ENCODE measurements around the gene CFAP107.

The CFAP107 gene

DNA sequence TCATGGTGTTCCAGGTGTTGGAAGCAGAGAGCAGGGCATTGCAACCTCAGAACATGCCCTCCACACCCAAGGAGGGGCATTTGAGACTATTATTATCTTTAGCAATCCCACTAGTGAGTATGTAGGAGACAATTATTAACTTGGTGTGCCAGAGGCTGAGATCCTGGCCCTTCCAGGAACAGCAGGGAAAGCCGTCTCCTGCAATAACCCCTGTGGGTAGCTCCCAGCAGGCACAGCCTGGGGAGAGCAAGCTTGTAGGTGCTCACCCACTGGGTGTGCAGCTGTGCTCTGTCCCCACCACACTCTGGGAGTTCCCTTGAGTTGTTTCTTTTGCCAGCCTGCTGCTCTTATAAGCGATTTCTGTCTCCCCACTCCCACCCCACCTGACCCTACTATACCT is 10.3 kb downstream of the CFAP107 start:
- in situ Hi-C loops (cut with MboI; ENCODE audit: low sequenced_read_pairs, unreplicated experiment): no loop called here
- no peak for TF ChIP-seq CTCF (IDR thresholded peaks at IDR 0.05; ENCODE audit: borderline replicate concordance, control extremely low read depth, extremely low read depth, insufficient read depth, missing control alignments)
- DNase-seq (ENCODE audit: low spot score): no peak

DNA sequence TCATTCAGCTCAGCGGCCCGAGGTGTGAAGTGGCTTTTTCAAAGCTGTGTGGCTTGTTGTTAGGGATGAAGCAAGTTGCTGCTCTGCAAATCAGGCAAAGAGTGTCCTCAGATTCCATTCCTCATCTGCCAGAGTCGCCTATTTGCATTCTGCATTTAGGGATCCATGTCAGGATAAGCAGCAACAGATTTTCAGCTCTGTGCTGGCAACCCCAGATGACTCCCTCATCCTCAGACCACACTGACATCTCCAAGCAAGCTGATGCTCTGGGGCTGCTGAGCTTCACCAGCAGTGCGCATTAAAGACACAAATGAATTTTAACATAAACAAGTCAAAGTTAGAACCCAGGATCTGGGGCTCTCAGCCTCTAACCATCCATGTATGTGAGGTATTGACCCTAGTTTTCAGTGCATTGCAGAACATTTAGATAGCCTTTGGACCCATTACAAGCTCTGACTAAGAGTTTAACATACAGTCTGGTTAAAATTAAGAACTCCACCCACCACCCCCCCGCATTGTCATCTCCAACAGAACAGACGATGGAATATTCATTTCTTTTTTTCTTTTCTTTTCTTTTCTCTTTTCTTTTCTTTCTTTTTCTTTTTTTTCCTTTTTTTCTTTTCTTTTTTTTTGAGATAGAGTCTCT is 10.9 kb downstream of the CFAP107 start:
- TF ChIP-seq CTCF (IDR thresholded peaks at IDR 0.05; ENCODE audit: borderline replicate concordance, control extremely low read depth, extremely low read depth, insufficient read depth, missing control alignments): no peak

DNA sequence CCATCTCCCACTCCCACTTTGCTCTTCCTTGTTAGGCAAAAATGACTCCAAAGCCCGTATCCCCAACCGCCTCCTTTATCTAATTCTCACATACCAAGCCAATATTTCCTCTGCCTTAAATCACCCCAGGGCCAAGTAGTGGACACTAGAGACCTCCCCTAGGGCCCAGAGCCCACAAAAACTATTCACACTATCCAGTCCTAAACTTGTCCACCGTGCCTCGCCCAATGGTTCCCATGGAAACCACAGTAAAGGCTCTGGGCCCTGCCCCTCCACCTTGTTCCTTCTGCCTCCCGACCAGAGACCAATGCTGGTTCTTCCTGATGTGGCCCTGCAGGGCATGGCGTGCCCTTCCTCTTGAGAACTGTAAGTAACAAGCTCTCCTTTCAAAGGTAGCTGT is 11.8 kb downstream of the CFAP107 start:
- no peak for TF ChIP-seq CTCF (IDR thresholded peaks at IDR 0.05; ENCODE audit: borderline replicate concordance, control extremely low read depth, extremely low read depth, insufficient read depth, missing control alignments)
- no peak for DNase-seq (ENCODE audit: low spot score)
- in situ Hi-C loops (cut with MboI; ENCODE audit: low sequenced_read_pairs, unreplicated experiment): no loop called here

More for the DNA sequence above, 10.9 kb downstream of the CFAP107 start:
- DNase-seq (ENCODE audit: low spot score): no peak
- in situ Hi-C loops (cut with MboI; ENCODE audit: low sequenced_read_pairs, unreplicated experiment): no loop called here

DNA sequence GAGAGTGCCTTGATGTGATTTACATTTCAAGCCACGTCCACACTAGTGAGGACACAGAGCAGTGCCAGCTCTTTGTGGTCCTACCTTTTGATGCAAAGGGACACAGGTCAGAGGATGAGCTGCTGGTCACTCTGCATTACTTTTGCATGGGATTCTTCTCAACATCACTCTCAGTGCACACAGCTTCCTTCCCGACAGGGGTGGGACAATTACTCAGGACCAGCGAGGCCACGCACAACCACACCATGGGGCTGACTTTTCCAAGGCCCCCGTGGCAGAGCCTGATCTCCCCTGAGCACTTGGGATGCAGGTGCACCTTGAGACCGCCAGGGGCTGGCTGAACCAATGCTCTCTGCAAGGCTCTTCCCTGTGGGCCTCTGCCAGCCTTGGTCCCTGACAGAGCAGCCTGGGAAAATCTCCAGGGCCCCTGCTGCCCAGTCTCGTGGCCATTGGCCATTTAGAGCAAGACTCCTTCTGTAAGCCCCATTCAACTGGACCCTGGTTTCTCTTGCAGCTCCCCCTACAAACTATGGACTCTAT is 14.3 kb downstream of the CFAP107 start:
- no peak for TF ChIP-seq CTCF (IDR thresholded peaks at IDR 0.05; ENCODE audit: borderline replicate concordance, control extremely low read depth, extremely low read depth, insufficient read depth, missing control alignments)
- in situ Hi-C loops (cut with MboI; ENCODE audit: low sequenced_read_pairs, unreplicated experiment): no loop called here
- no peak for DNase-seq (ENCODE audit: low spot score)

DNA sequence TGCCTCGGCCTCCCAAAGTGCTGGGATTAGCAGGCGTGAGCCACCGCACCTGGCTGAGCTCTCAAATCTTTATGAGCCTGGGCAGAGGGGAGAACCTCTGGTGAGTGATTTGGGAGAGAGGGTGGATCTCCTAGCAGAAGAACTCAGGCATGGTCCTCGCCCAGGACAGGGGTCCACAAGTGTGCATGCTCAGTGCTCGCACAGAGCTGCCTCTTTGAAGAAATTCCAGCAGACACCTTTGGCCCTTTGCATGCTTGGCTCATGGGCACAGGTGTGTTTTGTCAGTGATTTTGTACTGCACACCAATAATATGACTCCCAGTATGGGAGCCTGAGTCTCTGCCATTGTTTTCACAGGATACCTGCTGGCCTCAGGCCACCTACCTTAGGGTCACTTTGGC is 15.8 kb downstream of the CFAP107 start:
- no peak for DNase-seq (ENCODE audit: low spot score)
- TF ChIP-seq CTCF (IDR thresholded peaks at IDR 0.05; ENCODE audit: borderline replicate concordance, control extremely low read depth, extremely low read depth, insufficient read depth, missing control alignments): no peak
- in situ Hi-C loops (cut with MboI; ENCODE audit: low sequenced_read_pairs, unreplicated experiment): no loop called here

DNA sequence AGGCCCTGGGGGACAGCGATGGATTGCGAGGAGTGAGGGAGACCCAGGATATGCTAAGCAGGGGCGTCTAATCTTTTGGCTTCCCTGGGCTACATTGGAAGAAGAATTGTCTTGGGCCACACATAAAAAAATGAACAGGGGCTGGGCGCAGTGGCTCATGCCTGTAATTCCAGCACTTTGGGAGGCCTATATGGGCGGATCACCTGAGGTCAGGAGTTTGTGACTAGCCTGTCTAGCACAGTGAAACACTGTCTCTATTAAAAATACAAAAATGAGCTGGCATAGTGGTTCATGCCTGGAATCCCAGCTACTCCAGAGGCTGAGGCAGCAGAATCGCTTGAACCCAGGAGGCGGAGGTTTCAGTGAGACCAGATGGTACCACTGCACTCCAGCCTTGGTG is 16.8 kb downstream of the CFAP107 start:
- in situ Hi-C loops (cut with MboI; ENCODE audit: low sequenced_read_pairs, unreplicated experiment): no loop called here
- no peak for DNase-seq (ENCODE audit: low spot score)
- no peak for TF ChIP-seq CTCF (IDR thresholded peaks at IDR 0.05; ENCODE audit: borderline replicate concordance, control extremely low read depth, extremely low read depth, insufficient read depth, missing control alignments)

Measured in GM13976 (cell line).